Activated T-helper 9 cell treated with anti-CD3 and anti-CD28 coated beads, Interleukin-2, amount 50 U/mL, for 16 hours (primary cell): Measurements from ENCODE around the gene TPGS2.
"Not testable (repeated sequence)": the region's sequence is repeated elsewhere in the genome, so short reads cannot be mapped to it uniquely, and the experiment has no call there.

ENCODE experiments used
- DNase-seq: peaks from one replicate; pipeline ENCODE4 v3.0.0-alpha.2; 2020; ENCODE audit warnings: low read depth

TPGS2 gene

GRCh38 chr18:36828630-36829361 lies at the start of gene TPGS2, which contains the start of gene KIAA1328:
TPGS2 (minus strand) TSS chr18:36829002; CDS start chr18:36828767, 235 bp downstream.
KIAA1328 (plus strand) TSS chr18:36829127; CDS start chr18:36829139, 12 bp downstream.
- DNase-seq, result peak; percentile 81

GRCh38 chr18:36873826-36874225 lies 45.0 kb upstream of the TPGS2 start:
- DNase-seq, result not testable (repeated sequence)

GRCh38 chr18:36872329-36872728 lies 43.5 kb upstream of the TPGS2 start:
- DNase-seq, result no peak

- DNase-seq, result no peak
These were observed 43.0 kb upstream of the TPGS2 start for GRCh38 chr18:36871801-36872200.

- DNase-seq, result no peak
These were observed 38.3 kb upstream of the TPGS2 start for GRCh38 chr18:36867056-36867455.

GRCh38 chr18:36862182-36862581 lies 33.4 kb upstream of the TPGS2 start:
- no peak for DNase-seq

GRCh38 chr18:36856815-36857214 lies 28.0 kb upstream of the TPGS2 start:
- no peak for DNase-seq

- DNase-seq, result no peak
These were observed 22.4 kb upstream of the TPGS2 start for GRCh38 chr18:36851202-36851590.

GRCh38 chr18:36850527-36851201 lies 21.9 kb upstream of the TPGS2 start:
- no peak for DNase-seq

GRCh38 chr18:36849288-36850006 lies 20.6 kb upstream of the TPGS2 start:
- no peak for DNase-seq

GRCh38 chr18:36848609-36849008 lies 19.8 kb upstream of the TPGS2 start:
- DNase-seq, result no peak

- no peak for DNase-seq
These were observed 15.0 kb upstream of the TPGS2 start for GRCh38 chr18:36843784-36844183.

- DNase-seq, result no peak
These were observed 14.4 kb upstream of the TPGS2 start for GRCh38 chr18:36843199-36843598.

- no peak for DNase-seq
These were observed 11.0 kb upstream of the TPGS2 start for GRCh38 chr18:36839835-36840234.

GRCh38 chr18:36835927-36836326 lies 7.1 kb upstream of the TPGS2 start:
- no peak for DNase-seq

- DNase-seq, result no peak
These were observed 4.3 kb upstream of the TPGS2 start for GRCh38 chr18:36833120-36833519.

- no peak for DNase-seq
These were observed 2.3 kb upstream of the TPGS2 start for GRCh38 chr18:36831139-36831538.

GRCh38 chr18:36830158-36830495 lies 1.3 kb upstream of the TPGS2 start:
- no peak for DNase-seq

GRCh38 chr18:36829362-36830157 lies 758 bp upstream of the TPGS2 start:
- DNase-seq, result no peak

GRCh38 chr18:36828157-36828629 lies 609 bp downstream of the TPGS2 start:
- DNase-seq, result no peak

- DNase-seq, result no peak
These were observed 2.2 kb downstream of the TPGS2 start for GRCh38 chr18:36826556-36826955.

- no peak for DNase-seq
These were observed 3.3 kb downstream of the TPGS2 start for GRCh38 chr18:36825526-36825925.
